NCI-H345 (cell line): ENCODE results near the gene NAA16.
"Not testable (repeated sequence)": the region's sequence is repeated elsewhere in the genome, so short reads cannot be mapped to it uniquely, and the experiment has no call there.

Experiments
- DNase-seq: peaks from one replicate; lab custom pipeline; 2025; lab: John Stamatoyannopoulos, UW

Gene NAA16

DNA sequence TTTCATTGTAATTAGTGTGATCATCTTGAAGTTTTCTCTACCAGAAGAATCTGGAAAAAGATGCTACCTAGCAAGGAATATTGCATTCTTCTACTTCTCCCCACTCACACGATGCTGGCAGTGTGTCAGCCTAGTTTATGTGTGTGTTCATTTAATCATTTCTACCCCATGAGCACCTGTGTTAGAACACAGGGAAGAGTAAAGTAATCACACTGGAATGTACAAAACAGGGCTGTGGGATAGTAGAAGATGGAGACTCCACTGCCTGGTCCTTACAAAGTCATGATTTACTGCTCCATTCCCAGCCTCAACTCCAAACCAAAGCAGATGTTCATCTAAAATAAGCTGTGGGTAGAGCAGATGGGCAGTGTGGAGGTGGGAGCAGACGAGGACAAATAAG is 98.5 kb downstream of the NAA16 start:
- no peak for DNase-seq

DNA sequence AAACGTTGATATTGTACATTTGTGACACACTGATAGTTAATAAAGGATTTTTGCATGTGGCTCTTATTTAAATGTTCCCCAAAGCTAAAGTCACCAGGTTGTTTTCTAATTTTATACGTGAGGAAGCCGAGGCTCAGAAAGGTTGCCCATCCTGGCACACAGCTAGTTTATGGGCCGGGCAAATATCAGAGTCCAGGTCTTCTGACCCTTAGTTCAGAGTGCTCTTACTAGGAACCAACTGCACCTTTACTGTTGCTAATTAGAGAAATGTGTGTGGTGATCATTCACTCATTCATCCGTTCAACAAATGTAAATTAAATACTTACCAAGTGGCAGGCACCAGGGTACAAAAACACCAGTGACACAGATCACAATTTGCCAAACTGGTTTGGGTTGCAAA is 100.0 kb downstream of the NAA16 start:
- no peak for DNase-seq

DNA sequence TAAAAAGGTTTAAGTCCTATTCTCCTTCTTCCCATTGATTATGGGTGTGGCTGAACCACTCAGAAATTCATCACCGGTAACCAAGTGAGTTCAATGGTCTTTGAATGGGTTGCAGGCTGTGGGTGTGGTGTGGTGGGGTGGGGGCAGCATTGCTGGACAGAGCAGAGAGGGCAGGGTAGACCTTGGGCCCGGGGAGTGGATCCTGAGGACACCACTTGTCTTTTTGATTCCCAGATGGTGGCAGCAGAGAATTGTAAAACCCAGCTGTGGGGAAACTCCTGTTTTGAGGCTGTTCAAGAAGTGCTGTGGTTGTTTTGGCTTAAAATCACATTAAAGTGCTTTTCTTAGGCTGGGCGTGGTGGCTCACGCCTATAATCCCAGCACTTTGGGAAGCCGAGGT is 100.5 kb downstream of the NAA16 start:
- no peak for DNase-seq

DNA sequence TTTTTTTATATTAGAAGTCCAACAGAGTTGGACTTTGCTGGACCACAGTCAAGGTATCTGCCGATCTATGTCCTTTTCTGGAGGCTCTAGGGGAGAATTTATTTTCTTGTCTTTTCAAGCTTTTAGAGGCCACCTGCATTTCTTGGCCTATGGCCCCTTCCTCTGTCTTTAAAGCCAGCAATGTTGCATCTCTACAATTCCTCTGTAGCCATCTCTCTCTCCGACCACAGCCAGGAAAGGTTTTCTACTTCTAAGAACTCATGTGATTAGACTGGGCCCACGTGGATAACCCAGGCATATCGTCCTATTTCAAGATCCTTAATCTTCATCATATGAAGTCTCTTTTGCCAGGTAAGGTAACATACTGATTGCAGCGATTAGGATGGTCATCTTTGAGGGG is 102.8 kb downstream of the NAA16 start:
- no peak for DNase-seq

DNA sequence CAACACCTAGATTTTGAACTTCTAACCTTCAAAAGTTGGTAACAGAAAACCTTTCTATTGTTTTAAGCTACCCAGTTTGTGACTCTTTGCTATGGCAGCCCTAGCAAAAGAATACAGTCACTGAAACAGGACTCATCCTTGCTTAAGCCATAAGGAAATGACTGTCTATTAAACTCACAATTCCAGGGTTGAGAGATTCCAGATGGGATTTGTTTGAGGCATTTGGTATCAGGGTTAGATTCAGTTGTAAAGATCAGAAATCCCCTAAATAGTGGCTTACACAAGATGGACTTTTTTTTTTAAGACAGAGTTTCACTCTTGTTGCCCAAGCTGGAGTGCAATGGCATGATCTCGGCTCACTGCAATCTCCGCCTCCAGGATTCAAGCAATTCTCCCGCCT is 105.2 kb downstream of the NAA16 start:
- no peak for DNase-seq

DNA sequence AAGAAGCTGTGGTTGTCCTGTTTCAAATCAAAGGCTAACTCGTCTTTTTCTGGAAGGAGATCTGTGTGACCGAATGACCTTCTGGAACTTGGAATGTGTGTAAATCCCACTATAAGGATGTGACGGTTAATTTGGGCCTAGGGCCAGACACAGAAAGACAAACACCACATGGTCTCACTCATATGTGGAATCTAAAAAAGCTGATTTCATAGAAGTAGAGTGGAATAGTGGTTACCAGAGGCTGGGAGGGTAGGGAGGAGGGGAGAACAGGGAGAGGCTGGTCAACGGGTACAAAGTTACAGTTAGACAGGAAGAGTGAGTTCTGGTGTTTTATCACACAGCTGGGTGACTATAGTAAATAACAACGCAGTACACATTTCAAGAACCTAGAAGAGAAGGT is 107.0 kb downstream of the NAA16 start:
- DNase-seq: no peak

DNA sequence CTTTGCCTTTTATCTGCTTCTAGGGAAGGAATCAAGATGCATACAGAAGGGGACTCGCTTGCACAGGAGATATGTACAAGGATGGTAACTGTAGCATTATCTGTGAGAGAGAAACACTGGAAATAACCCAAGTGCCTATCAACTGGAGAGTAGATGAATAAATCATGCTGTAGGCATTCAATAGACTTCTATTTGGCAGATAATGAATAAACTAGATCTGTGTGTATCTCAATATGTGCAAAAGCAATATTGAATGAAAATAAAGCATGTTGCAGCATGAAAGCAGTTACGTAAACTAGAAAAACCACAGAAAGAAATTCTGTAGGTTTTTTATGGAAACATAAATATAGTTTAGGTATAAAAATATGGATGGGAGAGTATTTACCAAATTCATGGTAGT is 107.7 kb downstream of the NAA16 start:
- no peak for DNase-seq

DNA sequence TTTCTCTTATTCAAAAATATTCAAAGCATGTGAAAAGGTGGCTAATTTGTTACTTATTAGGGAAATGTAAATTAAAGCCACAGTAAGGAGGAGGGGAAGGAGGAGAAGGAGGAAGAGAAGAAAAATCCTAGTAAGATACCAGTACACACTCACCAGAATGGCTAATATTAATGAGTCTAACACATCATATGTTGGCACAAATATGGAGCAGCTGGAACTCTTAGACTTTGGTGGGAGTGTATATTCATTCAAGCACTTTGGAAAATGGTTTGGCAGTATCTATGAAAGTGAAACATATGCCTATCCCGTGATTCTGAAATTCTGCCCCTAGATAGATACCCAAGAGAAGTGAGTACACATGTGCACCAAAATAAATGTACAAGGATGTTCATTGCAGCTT is 108.1 kb downstream of the NAA16 start:
- no peak for DNase-seq

DNA sequence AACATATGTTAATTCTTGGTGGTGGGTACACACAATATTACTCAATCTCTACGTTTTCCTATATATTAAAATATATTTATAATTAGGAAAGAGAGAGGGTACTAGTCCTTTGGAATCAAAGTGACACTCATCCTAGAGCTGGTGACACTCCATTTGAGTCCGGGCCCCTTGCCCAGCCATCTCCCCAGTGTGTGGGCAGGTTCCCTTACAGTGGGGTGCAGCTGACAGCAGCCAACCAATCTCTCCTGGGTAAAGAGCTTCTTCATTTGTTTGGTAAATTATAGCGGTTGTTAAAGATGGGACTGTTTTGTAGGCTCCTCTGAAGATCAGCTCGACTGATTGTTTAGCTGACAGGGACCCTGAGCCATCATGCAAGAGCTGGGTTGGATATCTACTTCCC is 109.1 kb downstream of the NAA16 start:
- no peak for DNase-seq

DNA sequence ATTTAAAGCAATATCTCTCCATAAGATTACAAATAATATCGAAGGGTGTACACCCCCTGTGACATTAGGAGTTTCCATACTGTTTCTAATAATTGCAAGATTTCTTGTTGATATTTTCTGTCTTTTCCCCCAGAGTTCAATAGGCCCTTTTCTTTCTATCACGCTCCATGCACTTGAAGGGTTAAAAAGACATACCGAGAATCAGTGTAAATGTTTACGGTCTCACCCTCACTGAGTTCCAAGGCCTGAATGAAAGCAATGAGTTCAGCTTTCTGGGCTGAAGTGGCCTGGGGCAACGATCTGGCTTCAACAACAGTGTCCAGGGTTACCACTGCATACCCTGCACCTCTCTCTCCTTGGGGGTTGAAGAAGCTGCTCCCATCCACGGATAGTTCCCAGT is 110.3 kb downstream of the NAA16 start:
- DNase-seq: not testable (repeated sequence)

DNA sequence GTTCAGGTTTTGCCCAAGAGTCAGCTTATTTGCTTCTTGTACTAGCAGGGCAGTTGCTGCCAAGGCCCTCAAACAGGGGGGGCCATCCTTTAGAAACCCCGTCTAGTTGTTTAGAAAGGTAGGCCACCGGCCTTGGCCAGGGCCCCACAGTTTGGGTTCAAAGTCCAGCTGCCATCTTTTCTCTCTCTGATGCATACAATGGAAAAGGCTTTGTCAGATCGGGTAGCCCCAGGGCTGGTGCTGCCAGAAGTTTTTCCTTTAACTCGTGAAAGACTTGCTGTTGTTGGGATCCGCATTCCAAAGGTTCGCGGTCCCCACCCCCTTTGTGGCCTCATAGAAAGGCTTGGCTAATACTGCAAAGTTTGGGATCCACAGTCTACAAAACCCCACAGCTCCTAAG is 110.9 kb downstream of the NAA16 start:
- not testable (repeated sequence) for DNase-seq

DNA sequence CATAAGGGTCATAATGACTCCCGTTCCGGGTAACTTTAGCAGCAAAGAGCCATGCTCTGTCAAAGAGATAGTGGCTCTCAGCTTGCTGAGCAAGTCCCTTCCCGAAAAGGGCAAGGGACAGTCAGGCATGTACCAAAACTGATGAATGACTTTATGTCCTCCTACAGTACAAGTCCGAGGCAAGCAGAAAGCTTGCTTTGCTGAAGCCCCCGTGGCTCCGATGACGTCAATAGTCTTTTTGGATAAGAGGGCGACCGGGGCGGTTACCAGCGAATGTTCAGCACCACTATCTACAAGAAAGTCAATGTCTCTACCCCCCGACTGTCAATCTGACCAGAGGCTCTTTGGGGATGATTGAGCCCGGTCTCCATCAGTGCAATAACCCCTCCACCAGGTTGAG is 112.2 kb downstream of the NAA16 start:
- not testable (repeated sequence) for DNase-seq

DNA sequence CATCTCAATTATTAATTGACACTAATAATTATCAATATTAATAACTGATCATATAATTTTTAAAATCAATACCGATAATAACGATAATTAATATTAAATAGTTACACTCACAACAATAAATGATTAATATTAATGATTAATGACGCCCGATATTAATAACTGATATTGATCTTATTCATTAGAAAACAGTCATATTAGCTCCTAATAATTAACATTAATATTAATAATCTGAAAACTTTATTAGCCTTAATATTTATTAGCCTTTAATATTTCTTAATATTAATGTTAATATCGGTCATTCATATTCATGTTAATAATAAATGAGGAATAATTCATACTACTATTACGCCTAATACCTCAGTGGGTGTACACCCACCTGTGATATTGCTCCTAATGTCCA is 113.6 kb downstream of the NAA16 start:
- DNase-seq: not testable (repeated sequence)

DNA sequence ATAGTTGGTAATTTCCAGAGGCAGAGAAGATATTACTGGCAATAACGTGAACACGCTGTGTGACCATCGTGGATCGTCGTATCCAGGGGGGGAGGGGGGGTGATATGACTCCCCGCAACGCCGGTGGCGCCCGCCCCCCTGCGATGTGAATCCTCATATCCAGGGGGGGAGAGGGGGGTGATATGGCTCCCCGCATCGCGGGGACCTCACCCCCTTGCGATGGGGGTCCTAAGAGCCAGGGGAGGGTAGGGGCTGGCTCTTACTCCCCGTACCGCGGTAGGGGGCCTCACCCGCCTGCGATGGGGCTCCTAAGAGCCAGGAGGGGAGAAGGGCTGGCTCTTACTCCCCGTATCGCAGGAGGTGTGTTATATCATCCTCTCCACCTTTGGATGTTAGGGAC is 115.0 kb downstream of the NAA16 start:
- no peak for DNase-seq
